Measurements from ENCODE around the gene CEMIP2. TPM values are rescaled to one million over a fixed set of nuclear protein-coding genes. Genes with fewer than 3 reads are reported as not detected.

CEMIP2 gene
- total and polyA plus RNA-seq, 2 of the 13 experiments (the other 11 are each of a cell fraction or from before 2014, with no cell fraction given): 94.3 to 128 TPM

DNA sequence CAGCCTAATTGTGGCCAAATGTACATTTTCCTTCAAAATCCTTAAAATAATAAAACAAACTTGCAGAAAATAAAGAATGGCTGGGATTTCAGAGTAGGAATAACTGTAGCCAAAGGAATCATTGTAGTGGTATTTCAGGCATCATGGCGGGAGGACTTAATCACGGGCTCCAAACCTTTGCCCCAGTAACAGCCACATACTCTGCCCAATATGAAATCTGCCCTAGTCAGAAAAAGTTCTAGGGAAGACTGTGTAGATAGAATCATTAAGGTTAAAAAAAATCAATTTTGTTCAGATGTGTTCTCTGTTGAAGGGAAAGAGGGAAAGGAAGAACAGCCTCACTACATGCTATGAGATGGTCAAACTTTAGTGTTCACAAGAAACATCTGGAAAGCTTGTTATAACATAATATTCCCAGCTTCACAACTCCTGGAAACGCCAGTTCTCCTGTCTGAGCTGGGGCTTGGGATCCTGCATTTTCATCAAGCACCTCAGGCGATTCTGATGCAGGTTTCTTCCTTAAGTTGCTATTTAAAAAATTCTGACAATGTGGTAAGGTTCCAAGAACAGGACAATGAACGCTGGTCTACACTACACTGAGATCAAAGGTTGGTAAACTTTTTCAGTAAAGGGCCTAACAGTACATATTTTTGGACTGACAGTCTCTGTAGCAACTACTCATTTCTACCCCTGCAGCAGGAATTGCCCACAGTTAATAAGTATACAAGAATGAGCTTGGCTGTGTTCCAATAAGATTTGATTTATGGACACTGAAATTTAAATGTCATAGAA is 87.9 kb downstream of the CEMIP2 start (continued):
- no peak for TF ChIP-seq YEATS2 (CRISPR knock-in tag; IDR thresholded peaks at IDR 0.05; ENCODE audit: borderline replicate concordance)
- no peak for TF ChIP-seq ZNF839 (CRISPR knock-in tag; IDR thresholded peaks at IDR 0.05; ENCODE audit: borderline replicate concordance)
- TF ChIP-seq ZSCAN31 (CRISPR knock-in tag; IDR thresholded peaks at IDR 0.05; ENCODE audit: low read depth): no peak
- no peak for TF ChIP-seq ZNF75D (CRISPR knock-in tag; IDR thresholded peaks at IDR 0.05; ENCODE audit: borderline replicate concordance)
- no peak for TF ChIP-seq ZNF556 (CRISPR knock-in tag; IDR thresholded peaks at IDR 0.05; ENCODE audit: borderline replicate concordance)
- TF ChIP-seq, protein P1, sequence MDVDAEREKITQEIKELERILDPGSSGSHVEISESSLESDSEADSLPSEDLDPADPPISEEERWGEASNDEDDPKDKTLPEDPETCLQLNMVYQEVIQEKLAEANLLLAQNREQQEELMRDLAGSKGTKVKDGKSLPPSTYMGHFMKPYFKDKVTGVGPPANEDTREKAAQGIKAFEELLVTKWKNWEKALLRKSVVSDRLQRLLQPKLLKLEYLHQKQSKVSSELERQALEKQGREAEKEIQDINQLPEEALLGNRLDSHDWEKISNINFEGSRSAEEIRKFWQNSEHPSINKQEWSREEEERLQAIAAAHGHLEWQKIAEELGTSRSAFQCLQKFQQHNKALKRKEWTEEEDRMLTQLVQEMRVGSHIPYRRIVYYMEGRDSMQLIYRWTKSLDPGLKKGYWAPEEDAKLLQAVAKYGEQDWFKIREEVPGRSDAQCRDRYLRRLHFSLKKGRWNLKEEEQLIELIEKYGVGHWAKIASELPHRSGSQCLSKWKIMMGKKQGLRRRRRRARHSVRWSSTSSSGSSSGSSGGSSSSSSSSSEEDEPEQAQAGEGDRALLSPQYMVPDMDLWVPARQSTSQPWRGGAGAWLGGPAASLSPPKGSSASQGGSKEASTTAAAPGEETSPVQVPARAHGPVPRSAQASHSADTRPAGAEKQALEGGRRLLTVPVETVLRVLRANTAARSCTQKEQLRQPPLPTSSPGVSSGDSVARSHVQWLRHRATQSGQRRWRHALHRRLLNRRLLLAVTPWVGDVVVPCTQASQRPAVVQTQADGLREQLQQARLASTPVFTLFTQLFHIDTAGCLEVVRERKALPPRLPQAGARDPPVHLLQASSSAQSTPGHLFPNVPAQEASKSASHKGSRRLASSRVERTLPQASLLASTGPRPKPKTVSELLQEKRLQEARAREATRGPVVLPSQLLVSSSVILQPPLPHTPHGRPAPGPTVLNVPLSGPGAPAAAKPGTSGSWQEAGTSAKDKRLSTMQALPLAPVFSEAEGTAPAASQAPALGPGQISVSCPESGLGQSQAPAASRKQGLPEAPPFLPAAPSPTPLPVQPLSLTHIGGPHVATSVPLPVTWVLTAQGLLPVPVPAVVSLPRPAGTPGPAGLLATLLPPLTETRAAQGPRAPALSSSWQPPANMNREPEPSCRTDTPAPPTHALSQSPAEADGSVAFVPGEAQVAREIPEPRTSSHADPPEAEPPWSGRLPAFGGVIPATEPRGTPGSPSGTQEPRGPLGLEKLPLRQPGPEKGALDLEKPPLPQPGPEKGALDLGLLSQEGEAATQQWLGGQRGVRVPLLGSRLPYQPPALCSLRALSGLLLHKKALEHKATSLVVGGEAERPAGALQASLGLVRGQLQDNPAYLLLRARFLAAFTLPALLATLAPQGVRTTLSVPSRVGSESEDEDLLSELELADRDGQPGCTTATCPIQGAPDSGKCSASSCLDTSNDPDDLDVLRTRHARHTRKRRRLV (CRISPR knock-in tag; IDR thresholded peaks at IDR 0.05): no peak
- TF ChIP-seq RCOR2 (CRISPR knock-in tag; IDR thresholded peaks at IDR 0.05): peak; percentile 68; the same call in 1 of the 2 replicates
- TF ChIP-seq REPIN1 (CRISPR knock-in tag; IDR thresholded peaks at IDR 0.05; ENCODE audit: borderline replicate concordance, low read depth): no peak
- no peak for TF ChIP-seq HNRNPUL1 (IDR thresholded peaks at IDR 0.05; ENCODE audit: low read depth, low read length)
- TF ChIP-seq SIX1 (CRISPR knock-in tag; IDR thresholded peaks at IDR 0.05; ENCODE audit: borderline replicate concordance): no peak
- TF ChIP-seq ZNF431 (CRISPR knock-in tag; IDR thresholded peaks at IDR 0.05; ENCODE audit: borderline replicate concordance, low read depth): no peak
- TF ChIP-seq TRIM24 (CRISPR knock-in tag; IDR thresholded peaks at IDR 0.05): no peak
- no peak for TF ChIP-seq KLF15 (CRISPR knock-in tag; IDR thresholded peaks at IDR 0.05; ENCODE audit: borderline replicate concordance)
- TF ChIP-seq KLF6 (CRISPR knock-in tag; IDR thresholded peaks at IDR 0.05): no peak
- TF ChIP-seq XRCC5 (optimal IDR thresholded peaks at IDR 0.05; ENCODE audit: low read length): no peak
- TF ChIP-seq BATF2 (CRISPR knock-in tag; IDR thresholded peaks at IDR 0.05): no peak
- TF ChIP-seq ZNF33A (CRISPR knock-in tag; IDR thresholded peaks at IDR 0.05; ENCODE audit: borderline replicate concordance): no peak
- TF ChIP-seq EP300 (IDR thresholded peaks at IDR 0.05; ENCODE audit: low read depth in 2 of 2, low read length in 2 of 2): peak; percentile 15 to 67; a peak in 2 of 4 replicates
- TF ChIP-seq EP300 (CRISPR knock-in tag; IDR thresholded peaks at IDR 0.05; ENCODE audit: borderline replicate concordance): no peak
- no peak for TF ChIP-seq HNRNPL (IDR thresholded peaks at IDR 0.05; ENCODE audit: low read depth, low read length)
- no peak for TF ChIP-seq MTA1 (CRISPR knock-in tag; IDR thresholded peaks at IDR 0.05; ENCODE audit: borderline replicate concordance)
- no peak for TF ChIP-seq HOXA9 (CRISPR knock-in tag; IDR thresholded peaks at IDR 0.05; ENCODE audit: borderline replicate concordance)
- no peak for TF ChIP-seq ELF1 (CRISPR knock-in tag; IDR thresholded peaks at IDR 0.05)
- no peak for TF ChIP-seq POGZ (CRISPR knock-in tag; IDR thresholded peaks at IDR 0.05)
- no peak for TF ChIP-seq MYC (CRISPR knock-in tag; IDR thresholded peaks at IDR 0.05; ENCODE audit: borderline replicate concordance)
- TF ChIP-seq ZFP36L2 (CRISPR knock-in tag; IDR thresholded peaks at IDR 0.05): no peak
